ENCODE measurements around the gene ABCA4.
"Not testable (repeated sequence)": the region's sequence is repeated elsewhere in the genome, so short reads cannot be mapped to it uniquely, and the experiment has no call there.

The ABCA4 gene

DNA sequence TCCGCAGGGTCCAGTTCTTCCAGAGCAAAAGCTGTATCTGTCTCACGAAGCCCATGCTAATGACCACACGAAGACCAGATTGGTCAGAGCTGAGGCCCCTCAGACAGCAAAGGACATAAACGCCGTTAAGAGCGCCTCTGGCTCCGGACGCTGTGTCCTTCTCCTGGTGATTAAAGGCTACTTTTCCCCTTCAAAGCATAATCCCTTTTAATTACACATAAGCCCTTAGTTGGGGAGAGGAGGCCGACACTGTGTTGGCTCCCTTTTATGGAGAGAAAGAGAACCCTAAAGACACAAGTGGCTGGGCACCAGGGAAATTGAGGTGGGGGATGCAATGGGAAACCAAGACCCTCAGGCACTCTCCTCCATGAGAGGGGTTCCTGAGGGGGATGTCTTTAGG is at the start of gene ABCA4:
ABCA4 (minus strand) TSS at position 158 of the 400 bp plus-strand sequence; CDS start at position 55, 103 bp downstream.
- Mint-ChIP-seq H3K27me3 (ENCODE audit: low read depth) (peaks cover 8% of the 10 kb centered on the region), H3K27ac (no peak within 1 kb of the TSS), H3K4me1 (ENCODE audit: low read depth) (no peaks in the 10 kb centered on the region), H3K36me3 (ENCODE audit: low read depth) (no peaks in the 10 kb centered on the region), H3K9me3 (no peaks in the 10 kb centered on the region), H3K4me3 (no peak within 1 kb of the TSS)

GRCh38 chr1:94169126-94169525 is 48.2 kb upstream of the ABCA4 start:
- Mint-ChIP-seq H3K4me1 (ENCODE audit: low read depth) (no peaks in the 10 kb centered on the region), H3K27me3 (ENCODE audit: low read depth) (no peaks in the 10 kb centered on the region), H3K36me3 (ENCODE audit: low read depth) (no peaks in the 10 kb centered on the region), H3K27ac (no peak overlapping the region), H3K9me3 (no peaks in the 10 kb centered on the region), H3K4me3 (no peak overlapping the region)

DNA sequence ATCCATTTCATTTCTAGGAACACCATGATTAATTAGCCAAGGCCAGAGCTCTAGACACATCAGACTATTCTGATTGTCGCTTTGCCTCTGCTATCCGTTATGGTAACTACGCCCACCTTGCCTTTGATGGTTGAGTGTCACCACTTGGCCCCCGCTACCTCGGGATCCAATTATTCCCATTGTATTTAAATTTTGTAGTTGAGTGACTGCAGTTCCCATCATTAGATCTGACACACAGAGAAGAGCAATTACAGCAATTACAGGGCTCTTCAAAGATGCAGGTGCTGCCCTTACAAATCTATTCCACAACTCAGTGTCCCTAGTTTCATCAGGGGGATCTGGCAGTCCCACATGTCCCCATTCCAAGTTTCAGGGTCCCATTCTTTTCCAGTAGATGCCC is 44.9 kb upstream of the ABCA4 start:
- Mint-ChIP-seq H3K9me3 (no peaks in the 10 kb centered on the region), H3K27me3 (ENCODE audit: low read depth) (no peaks in the 10 kb centered on the region), H3K4me3 (no peak overlapping the region), H3K27ac (no peak overlapping the region), H3K4me1 (ENCODE audit: low read depth) (no peaks in the 10 kb centered on the region), H3K36me3 (ENCODE audit: low read depth) (no peaks in the 10 kb centered on the region)

GRCh38 chr1:94164885-94165284 is 43.9 kb upstream of the ABCA4 start:
- not testable (repeated sequence) for H3K27ac Mint-ChIP-seq; H3K9me3 Mint-ChIP-seq; H3K27me3 Mint-ChIP-seq (ENCODE audit: low read depth); H3K4me3 Mint-ChIP-seq; H3K4me1 Mint-ChIP-seq (ENCODE audit: low read depth); H3K36me3 Mint-ChIP-seq (ENCODE audit: low read depth)

DNA sequence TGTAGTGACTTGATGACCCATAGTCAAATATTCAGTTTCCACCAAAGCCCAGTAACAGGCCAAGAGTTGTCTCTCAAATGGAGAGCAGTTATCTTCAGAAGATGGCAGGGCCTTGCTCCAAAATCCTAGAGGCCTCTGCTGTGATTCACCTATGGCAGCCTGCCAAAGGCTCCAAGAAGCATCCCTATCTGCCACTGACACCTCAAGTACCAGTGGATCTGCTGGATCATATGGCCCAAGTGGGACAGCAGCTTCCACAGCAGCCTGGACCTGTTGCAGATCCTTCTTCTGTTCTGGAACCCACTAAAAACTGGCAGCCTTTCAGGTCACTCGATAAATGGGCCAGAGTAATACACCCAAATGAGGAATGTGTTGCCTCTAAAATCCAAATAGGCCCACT is 43.2 kb upstream of the ABCA4 start:
- not testable (repeated sequence) for H3K4me3 Mint-ChIP-seq; H3K27ac Mint-ChIP-seq; H3K36me3 Mint-ChIP-seq (ENCODE audit: low read depth); H3K4me1 Mint-ChIP-seq (ENCODE audit: low read depth); H3K9me3 Mint-ChIP-seq
- peaks cover 11% of the 10 kb centered on the region for H3K27me3 Mint-ChIP-seq (ENCODE audit: low read depth)

- H3K36me3 Mint-ChIP-seq (ENCODE audit: low read depth); H3K4me3 Mint-ChIP-seq; H3K27ac Mint-ChIP-seq; H3K9me3 Mint-ChIP-seq; H3K4me1 Mint-ChIP-seq (ENCODE audit: low read depth): not testable (repeated sequence)
- peaks cover 11% of the 10 kb centered on the region for H3K27me3 Mint-ChIP-seq (ENCODE audit: low read depth)
These were observed 42.3 kb upstream of the ABCA4 start for GRCh38 chr1:94163249-94163648.

DNA sequence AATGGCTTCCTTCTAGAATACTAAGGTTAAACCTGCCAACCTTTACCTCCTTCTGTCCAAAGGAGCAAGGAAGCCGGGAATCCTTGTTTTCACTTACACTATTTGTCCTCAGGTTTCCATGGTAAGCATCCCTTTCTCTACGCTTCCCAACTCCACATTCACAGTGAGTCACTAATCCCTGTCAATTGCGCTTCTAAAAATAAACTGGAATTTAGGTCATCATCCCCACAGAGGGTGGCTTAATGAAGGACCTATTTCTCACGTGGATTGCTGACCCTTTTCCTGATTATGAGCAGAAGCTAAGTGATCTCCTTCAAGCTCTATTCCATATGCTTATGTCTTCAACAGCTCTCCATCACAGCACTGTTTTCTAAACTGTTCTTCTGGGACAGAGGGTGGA is 39.9 kb upstream of the ABCA4 start:
- Mint-ChIP-seq H3K27ac (no peak overlapping the region), H3K27me3 (ENCODE audit: low read depth) (peaks cover 15% of the 10 kb centered on the region), H3K4me1 (ENCODE audit: low read depth) (no peaks in the 10 kb centered on the region), H3K9me3 (no peaks in the 10 kb centered on the region), H3K4me3 (no peak overlapping the region), H3K36me3 (ENCODE audit: low read depth) (no peaks in the 10 kb centered on the region)

DNA sequence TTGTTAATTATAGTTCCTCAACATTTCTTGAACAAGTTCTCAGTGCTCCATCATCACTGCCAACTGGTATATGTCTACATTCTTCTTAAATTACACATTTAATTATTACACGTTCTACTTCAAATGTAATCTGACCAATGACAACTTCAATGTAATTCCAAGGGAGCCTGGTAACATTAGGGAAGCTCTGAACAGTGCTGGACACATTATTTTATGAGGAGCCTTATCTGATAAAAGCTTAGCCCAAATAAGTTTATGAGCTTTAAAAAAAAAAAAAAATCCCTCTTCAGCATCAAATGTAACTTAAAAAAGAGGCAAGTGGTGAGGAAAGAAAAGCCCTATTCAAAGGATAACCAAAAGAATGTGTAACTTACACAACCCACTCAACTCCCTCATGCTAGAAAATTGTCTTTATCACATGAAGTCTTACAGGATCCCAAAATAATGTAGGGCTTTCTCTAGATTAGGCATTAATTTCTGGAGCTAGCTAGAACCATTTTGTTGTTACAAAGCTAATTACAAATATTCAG is 35.2 kb upstream of the ABCA4 start:
- Mint-ChIP-seq H3K4me1 (ENCODE audit: low read depth) (no peaks in the 10 kb centered on the region), H3K36me3 (ENCODE audit: low read depth) (no peaks in the 10 kb centered on the region), H3K27ac (no peak overlapping the region), H3K4me3 (no peak overlapping the region), H3K9me3 (no peaks in the 10 kb centered on the region), H3K27me3 (ENCODE audit: low read depth) (peaks cover 15% of the 10 kb centered on the region)

DNA sequence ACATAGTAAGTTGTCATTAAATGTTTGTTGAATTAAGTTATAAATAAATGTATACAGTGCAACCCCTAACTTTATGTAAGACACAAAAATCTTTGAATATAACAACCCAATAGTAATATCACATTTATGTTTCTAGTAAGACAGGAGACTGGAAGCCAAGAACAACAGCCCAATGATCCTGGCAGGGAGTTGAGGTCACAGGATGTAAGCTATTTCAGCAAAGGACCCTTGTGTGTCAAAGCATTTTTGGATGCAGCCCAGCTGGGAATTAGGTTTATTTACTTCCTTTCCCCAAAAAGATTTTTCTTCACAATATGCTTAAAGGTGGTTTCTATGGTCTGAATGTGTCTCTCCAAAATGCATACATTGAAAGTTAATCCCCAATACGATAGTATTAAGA is 34.0 kb upstream of the ABCA4 start:
- H3K27me3 Mint-ChIP-seq (ENCODE audit: low read depth) = peaks cover 10% of the 10 kb centered on the region
- H3K36me3 Mint-ChIP-seq (ENCODE audit: low read depth) = no peaks in the 10 kb centered on the region
- H3K4me3 Mint-ChIP-seq = no peak overlapping the region
- no peaks in the 10 kb centered on the region for H3K4me1 Mint-ChIP-seq (ENCODE audit: low read depth)
- H3K9me3 Mint-ChIP-seq = no peaks in the 10 kb centered on the region
- H3K27ac Mint-ChIP-seq = no peak overlapping the region

GRCh38 chr1:94153133-94153532 is 32.2 kb upstream of the ABCA4 start:
- H3K27me3 Mint-ChIP-seq (ENCODE audit: low read depth) = peaks cover 4% of the 10 kb centered on the region
- no peak overlapping the region for H3K4me3 Mint-ChIP-seq
- no peak overlapping the region for H3K27ac Mint-ChIP-seq
- no peaks in the 10 kb centered on the region for H3K4me1 Mint-ChIP-seq (ENCODE audit: low read depth)
- no peaks in the 10 kb centered on the region for H3K9me3 Mint-ChIP-seq
- H3K36me3 Mint-ChIP-seq (ENCODE audit: low read depth) = no peaks in the 10 kb centered on the region

DNA sequence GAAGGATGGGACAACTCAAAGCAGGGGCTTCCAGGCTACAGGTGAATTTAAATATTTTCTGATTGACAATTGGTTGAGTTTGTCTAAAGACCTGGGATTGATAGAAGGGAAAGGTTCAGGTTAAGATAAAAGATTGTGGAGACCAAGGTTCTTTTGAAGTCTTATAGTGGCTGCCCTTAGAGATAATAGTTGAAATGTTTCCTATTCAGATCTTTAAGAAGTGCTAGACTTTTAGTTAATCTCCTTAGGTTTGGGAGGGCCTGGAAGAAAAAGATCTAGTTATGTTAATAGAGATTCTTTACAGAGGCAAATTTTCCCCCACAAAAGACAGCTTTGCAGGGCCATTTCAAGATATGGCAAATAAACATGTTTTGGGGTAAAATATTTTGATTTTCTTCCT is 28.2 kb upstream of the ABCA4 start:
- H3K4me1 Mint-ChIP-seq (ENCODE audit: low read depth); H3K36me3 Mint-ChIP-seq (ENCODE audit: low read depth); H3K27ac Mint-ChIP-seq; H3K9me3 Mint-ChIP-seq; H3K4me3 Mint-ChIP-seq; H3K27me3 Mint-ChIP-seq (ENCODE audit: low read depth): not testable (repeated sequence)

DNA sequence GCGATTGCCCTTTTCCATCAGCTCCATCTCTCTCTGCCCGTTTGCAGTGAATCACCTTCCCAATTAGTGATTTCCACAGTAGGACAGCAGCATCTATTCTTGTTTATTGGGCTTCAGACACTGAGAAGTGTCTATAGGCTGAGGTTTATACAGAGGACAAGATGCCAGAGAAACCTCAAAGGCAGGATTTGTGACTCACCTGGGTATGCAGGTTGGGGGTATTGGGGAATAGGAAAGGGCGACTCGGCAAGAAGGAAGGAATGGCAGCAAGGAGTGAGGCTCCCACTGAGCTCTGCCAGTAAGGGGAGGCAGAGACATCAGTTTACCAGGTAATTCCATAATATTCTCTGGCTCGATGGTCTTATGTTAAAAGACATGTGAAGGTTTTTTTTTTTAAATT is 25.3 kb upstream of the ABCA4 start:
- no peaks in the 10 kb centered on the region for H3K4me1 Mint-ChIP-seq (ENCODE audit: low read depth)
- H3K9me3 Mint-ChIP-seq = no peaks in the 10 kb centered on the region
- H3K27me3 Mint-ChIP-seq (ENCODE audit: low read depth) = peaks cover 4% of the 10 kb centered on the region
- H3K36me3 Mint-ChIP-seq (ENCODE audit: low read depth) = no peaks in the 10 kb centered on the region
- no peak overlapping the region for H3K4me3 Mint-ChIP-seq
- no peak overlapping the region for H3K27ac Mint-ChIP-seq

DNA sequence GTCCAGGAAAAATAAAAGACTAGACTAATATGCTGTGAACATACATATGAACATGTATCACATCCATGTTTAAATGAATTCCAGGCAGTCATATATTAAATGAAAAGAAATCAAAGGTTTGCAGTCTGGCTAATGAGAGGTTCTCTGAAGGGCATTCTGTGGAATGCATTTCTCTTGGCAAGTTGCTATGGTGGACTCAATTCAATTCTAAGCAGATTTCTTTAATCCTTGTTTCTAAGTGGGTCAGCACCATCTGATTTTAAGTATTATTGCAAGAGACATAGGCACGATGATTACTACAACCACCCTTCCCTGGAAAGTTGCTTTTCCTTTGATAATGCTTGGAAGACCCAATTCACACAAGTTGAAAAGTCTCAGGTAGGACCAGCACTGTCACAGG is 23.9 kb upstream of the ABCA4 start:
- Mint-ChIP-seq H3K4me3 (no peak overlapping the region), H3K27me3 (ENCODE audit: low read depth) (peaks cover 4% of the 10 kb centered on the region), H3K9me3 (no peaks in the 10 kb centered on the region), H3K36me3 (ENCODE audit: low read depth) (no peaks in the 10 kb centered on the region), H3K4me1 (ENCODE audit: low read depth) (no peaks in the 10 kb centered on the region), H3K27ac (no peak overlapping the region)

GRCh38 chr1:94143809-94144176 is 22.8 kb upstream of the ABCA4 start:
- Mint-ChIP-seq H3K36me3 (ENCODE audit: low read depth) (no peaks in the 10 kb centered on the region), H3K9me3 (no peaks in the 10 kb centered on the region), H3K4me3 (no peak overlapping the region), H3K27me3 (ENCODE audit: low read depth) (peaks cover 4% of the 10 kb centered on the region), H3K4me1 (ENCODE audit: low read depth) (no peaks in the 10 kb centered on the region), H3K27ac (no peak overlapping the region)

- Mint-ChIP-seq H3K9me3 (no peaks in the 10 kb centered on the region), H3K4me3 (no peak overlapping the region), H3K4me1 (ENCODE audit: low read depth) (no peaks in the 10 kb centered on the region), H3K27ac (no peak overlapping the region), H3K27me3 (ENCODE audit: low read depth) (peaks cover 4% of the 10 kb centered on the region), H3K36me3 (ENCODE audit: low read depth) (no peaks in the 10 kb centered on the region)
These were observed 22.3 kb upstream of the ABCA4 start for GRCh38 chr1:94143173-94143808.

- H3K27me3 Mint-ChIP-seq (ENCODE audit: low read depth) = peaks cover 4% of the 10 kb centered on the region
- H3K36me3 Mint-ChIP-seq (ENCODE audit: low read depth) = no peaks in the 10 kb centered on the region
- H3K4me1 Mint-ChIP-seq (ENCODE audit: low read depth) = no peaks in the 10 kb centered on the region
- H3K27ac Mint-ChIP-seq = no peak overlapping the region
- no peak overlapping the region for H3K4me3 Mint-ChIP-seq
- H3K9me3 Mint-ChIP-seq = no peaks in the 10 kb centered on the region
These were observed 21.6 kb upstream of the ABCA4 start for GRCh38 chr1:94142583-94142982.
